IgD-negative memory B cell (primary cell): ENCODE data around the gene SMCO3. TPM values are rescaled to one million over a fixed set of nuclear protein-coding genes. Genes with fewer than 3 reads are reported as not detected.
A peak's percentile ranks its signal among the peaks of the same experiment; 100 is the strongest.
"Not testable (repeated sequence)": the region's sequence is repeated elsewhere in the genome, so short reads cannot be mapped to it uniquely, and the experiment has no call there.

ENCODE experiments used
- H3K27ac Mint-ChIP-seq, 3 donors: one replicate each; pipeline ENCODE4 v1.8.0; 2020 to 2022; ENCODE audit warnings: mild to moderate bottlenecking in 3 of 3, mixed read lengths in 3 of 3, moderate library complexity in 1 of 3
- H3K27me3 Mint-ChIP-seq: one replicate; pipeline ENCODE4 v1.8.0; 2021; ENCODE audit warnings: mixed read lengths
- H3K36me3 Mint-ChIP-seq: one replicate; pipeline ENCODE4 v1.8.0; 2020; ENCODE audit warnings: mild to moderate bottlenecking, mixed read lengths
- H3K4me1 Mint-ChIP-seq, 3 donors: one replicate each; pipeline ENCODE4 v1.8.0; 2020 to 2022; ENCODE audit warnings: mixed read lengths in 3 of 3, mild to moderate bottlenecking in 1 of 3
- H3K4me3 Mint-ChIP-seq, 4 donors: one replicate each; pipeline ENCODE4 v1.8.0; 2020 to 2022; ENCODE audit warnings: mild to moderate bottlenecking in 4 of 4, mixed read lengths in 4 of 4, moderate library complexity in 3 of 4
- H3K9me3 Mint-ChIP-seq, 3 donors: one replicate each; pipeline ENCODE4 v1.8.0; 2020 to 2021; ENCODE audit warnings: mixed read lengths in 3 of 3, mild to moderate bottlenecking in 1 of 3
- polyA plus RNA-seq: library from polyadenylated mRNA; unstranded; fragments of 300-500 nt; fragmentation: Illumina TruSeq; gene quantifications from one replicate; pipeline ENCODE4 v1.2.3, GENCODE V29; 2021

The SMCO3 gene
- polyA plus RNA-seq, 1 donor from 2014 or later = not detected

- H3K27me3 Mint-ChIP-seq = no peaks in the 10 kb centered on the region
- peaks cover 1 to 23% (median 2%) of the 10 kb centered on the region in 3 donors for H3K9me3 Mint-ChIP-seq
- H3K27ac Mint-ChIP-seq = peak overlapping the region in 1 of 3 donors; percentile 50
- peaks cover 9 to 27% (median 27%) of the 10 kb centered on the region in 3 donors for H3K4me1 Mint-ChIP-seq
- peaks cover 33% of the 10 kb centered on the region for H3K36me3 Mint-ChIP-seq
- H3K4me3 Mint-ChIP-seq = peak overlapping the region in 1 of 4 donors; percentile 47
Measured at GRCh38 chr12:14765398-14765797, 48.6 kb downstream of the SMCO3 start.

- Mint-ChIP-seq H3K9me3 (peaks cover 3 to 16% (median 5%) of the 10 kb centered on the region in 3 donors), H3K4me1 (peaks cover 6 to 12% (median 10%) of the 10 kb centered on the region in 3 donors), H3K36me3 (peaks cover 22% of the 10 kb centered on the region)
- H3K27me3 Mint-ChIP-seq, H3K4me3 Mint-ChIP-seq, H3K27ac Mint-ChIP-seq: not testable (repeated sequence)
Measured at GRCh38 chr12:14759711-14760280, 54.2 kb downstream of the SMCO3 start.

GRCh38 chr12:14756334-14757143, 57.4 kb downstream of the SMCO3 start:
- H3K27ac Mint-ChIP-seq = no peak overlapping the region
- H3K4me3 Mint-ChIP-seq = no peak overlapping the region
- peaks cover 10% of the 10 kb centered on the region for H3K36me3 Mint-ChIP-seq
- H3K27me3 Mint-ChIP-seq = no peaks in the 10 kb centered on the region
- peaks cover 3 to 14% (median 9%) of the 10 kb centered on the region in 3 donors for H3K4me1 Mint-ChIP-seq
- peaks cover 3 to 6% (median 5%) of the 10 kb centered on the region in 3 donors for H3K9me3 Mint-ChIP-seq

Other genes starting within 250 kb of the SMCO3 start
- 1.4 TPM for gene PLBD1, start 246.3 kb downstream of the SMCO3 start, polyA plus RNA-seq
- gene GUCY2C, start 117.6 kb downstream of the SMCO3 start, polyA plus RNA-seq = 0.85 TPM
- 59.3 TPM for gene WBP11, start 10.7 kb downstream of the SMCO3 start, polyA plus RNA-seq
- 0.70 TPM for gene C12orf60, start 10.5 kb downstream of the SMCO3 start, polyA plus RNA-seq
- gene ART4, start 29.3 kb upstream of the SMCO3 start, polyA plus RNA-seq = not detected
- not detected for gene MGP, start 71.7 kb upstream of the SMCO3 start, polyA plus RNA-seq
- 1.9 TPM for gene ERP27, start 124.4 kb upstream of the SMCO3 start, polyA plus RNA-seq
- gene ARHGDIB, start 147.4 kb upstream of the SMCO3 start, polyA plus RNA-seq = 2,289 TPM
- gene PDE6H, start 158.9 kb upstream of the SMCO3 start, polyA plus RNA-seq = not detected